Brain microvascular endothelial cell (primary cell): ENCODE results near the gene DUSP1.

ENCODE experiments used
- DNase-seq: peaks from one replicate; pipeline ENCODE4 v3.0.0-alpha.2; 2020
- H3K27ac ChIP-seq: fragments of 250-450 bp; sonication (Bioruptor Pico); 2 replicates; pipeline ENCODE4 v1.5.1; 2020; ENCODE audit warnings: mild to moderate bottlenecking, moderate library complexity
- H3K27me3 ChIP-seq: fragments of 250-450 bp; sonication (Bioruptor Pico); replicated peaks from 2 replicates; pipeline ENCODE4 v1.5.1; 2020; ENCODE audit warnings: mild to moderate bottlenecking
- H3K36me3 ChIP-seq: fragments of 250-450 bp; sonication (Bioruptor Pico); replicated peaks from 2 replicates; pipeline ENCODE4 v1.5.1; 2020; ENCODE audit warnings: mild to moderate bottlenecking
- H3K4me3 ChIP-seq: 2 replicates; pipeline ENCODE4 v1.5.1; 2011; ENCODE audit warnings: low read depth, mild to moderate bottlenecking, control low read depth, low read length, moderate library complexity
- in situ Hi-C: cut with HindIII; loops from 2 replicates; pipeline ENCODE4 v1.10.0; 2017; ENCODE audit warnings: low sequenced_read_pairs, low pct_ligation_motif_present
- TF ChIP-seq, protein P1 (sequence below): IDR thresholded peaks from 2 replicates; pipeline ENCODE4 v1.5.1; 2011; ENCODE audit warnings: low read depth, mild to moderate bottlenecking, moderate library complexity, low read length, control low read depth, inconsistent platforms; ENCODE audit errors: missing control alignments

The DUSP1 gene

DNA sequence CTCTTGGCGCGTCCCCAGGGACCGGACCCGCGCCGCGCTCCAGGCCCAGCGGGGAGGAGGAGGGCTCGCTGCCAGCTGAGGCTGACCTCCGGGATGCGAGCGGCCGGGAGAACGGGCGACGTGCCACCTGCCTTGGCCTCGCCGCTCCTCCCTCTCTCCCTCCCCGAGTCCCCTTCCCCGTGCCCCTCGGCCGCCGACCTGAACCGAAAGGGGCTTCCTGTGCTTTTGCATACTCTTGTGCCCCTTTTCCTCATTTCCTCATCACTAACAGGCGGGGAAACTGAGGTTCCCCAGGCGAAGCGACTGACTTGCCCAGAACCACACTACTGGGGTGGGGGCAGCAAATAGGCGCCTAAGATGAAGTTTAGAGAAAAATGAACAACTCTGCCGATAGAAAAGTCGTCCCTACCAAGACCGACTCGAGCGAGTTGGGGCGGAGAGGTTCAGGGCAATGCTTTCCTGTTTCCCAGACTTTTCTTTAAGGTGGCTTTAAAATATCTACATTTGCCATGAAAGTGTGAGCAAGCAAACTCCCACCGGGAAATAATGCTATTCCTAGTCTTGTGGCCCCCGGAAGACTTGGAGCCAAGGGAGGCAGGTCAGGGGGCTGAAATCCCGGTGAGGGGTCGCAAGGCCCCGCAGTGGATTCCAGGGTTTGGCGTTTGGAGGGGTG is 580 bp upstream of the DUSP1 start:
- TF ChIP-seq, protein P1, sequence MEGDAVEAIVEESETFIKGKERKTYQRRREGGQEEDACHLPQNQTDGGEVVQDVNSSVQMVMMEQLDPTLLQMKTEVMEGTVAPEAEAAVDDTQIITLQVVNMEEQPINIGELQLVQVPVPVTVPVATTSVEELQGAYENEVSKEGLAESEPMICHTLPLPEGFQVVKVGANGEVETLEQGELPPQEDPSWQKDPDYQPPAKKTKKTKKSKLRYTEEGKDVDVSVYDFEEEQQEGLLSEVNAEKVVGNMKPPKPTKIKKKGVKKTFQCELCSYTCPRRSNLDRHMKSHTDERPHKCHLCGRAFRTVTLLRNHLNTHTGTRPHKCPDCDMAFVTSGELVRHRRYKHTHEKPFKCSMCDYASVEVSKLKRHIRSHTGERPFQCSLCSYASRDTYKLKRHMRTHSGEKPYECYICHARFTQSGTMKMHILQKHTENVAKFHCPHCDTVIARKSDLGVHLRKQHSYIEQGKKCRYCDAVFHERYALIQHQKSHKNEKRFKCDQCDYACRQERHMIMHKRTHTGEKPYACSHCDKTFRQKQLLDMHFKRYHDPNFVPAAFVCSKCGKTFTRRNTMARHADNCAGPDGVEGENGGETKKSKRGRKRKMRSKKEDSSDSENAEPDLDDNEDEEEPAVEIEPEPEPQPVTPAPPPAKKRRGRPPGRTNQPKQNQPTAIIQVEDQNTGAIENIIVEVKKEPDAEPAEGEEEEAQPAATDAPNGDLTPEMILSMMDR: no peak
- Histone ChIP-seq H3K4me3 (peak overlapping the region; percentile 53), H3K27me3 (no peaks in the 10 kb centered on the region), H3K27ac (peak overlapping the region; percentile 98), H3K36me3 (peaks cover 38% of the 10 kb centered on the region)
- no peak for DNase-seq
- in situ Hi-C loops: no loop called here

DNA sequence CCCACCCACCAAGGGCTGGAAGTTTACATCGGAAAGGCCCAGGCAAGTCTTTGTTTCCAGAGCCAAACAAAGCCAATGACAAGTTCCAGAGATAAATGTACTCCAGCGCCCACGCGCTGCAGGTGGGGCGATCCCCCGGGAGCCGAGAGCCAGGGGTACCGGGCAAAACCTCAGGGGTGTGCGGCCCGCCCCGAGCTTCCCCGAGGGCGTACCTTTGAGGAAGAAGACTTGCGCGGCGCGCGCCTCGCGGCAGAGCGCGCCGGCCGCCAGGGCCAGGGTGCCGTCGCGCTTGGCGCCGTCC is 671 bp downstream of the DUSP1 start:
- H3K27me3 ChIP-seq: no peaks in the 10 kb centered on the region
- TF ChIP-seq, protein P1: no peak
- DNase-seq: no peak
- in situ Hi-C loops: no loop called here
- peaks cover 38% of the 10 kb centered on the region for H3K36me3 ChIP-seq
- peak overlapping the region; percentile 98 for H3K27ac ChIP-seq
- peak overlapping the region; percentile 98 for H3K4me3 ChIP-seq

DNA sequence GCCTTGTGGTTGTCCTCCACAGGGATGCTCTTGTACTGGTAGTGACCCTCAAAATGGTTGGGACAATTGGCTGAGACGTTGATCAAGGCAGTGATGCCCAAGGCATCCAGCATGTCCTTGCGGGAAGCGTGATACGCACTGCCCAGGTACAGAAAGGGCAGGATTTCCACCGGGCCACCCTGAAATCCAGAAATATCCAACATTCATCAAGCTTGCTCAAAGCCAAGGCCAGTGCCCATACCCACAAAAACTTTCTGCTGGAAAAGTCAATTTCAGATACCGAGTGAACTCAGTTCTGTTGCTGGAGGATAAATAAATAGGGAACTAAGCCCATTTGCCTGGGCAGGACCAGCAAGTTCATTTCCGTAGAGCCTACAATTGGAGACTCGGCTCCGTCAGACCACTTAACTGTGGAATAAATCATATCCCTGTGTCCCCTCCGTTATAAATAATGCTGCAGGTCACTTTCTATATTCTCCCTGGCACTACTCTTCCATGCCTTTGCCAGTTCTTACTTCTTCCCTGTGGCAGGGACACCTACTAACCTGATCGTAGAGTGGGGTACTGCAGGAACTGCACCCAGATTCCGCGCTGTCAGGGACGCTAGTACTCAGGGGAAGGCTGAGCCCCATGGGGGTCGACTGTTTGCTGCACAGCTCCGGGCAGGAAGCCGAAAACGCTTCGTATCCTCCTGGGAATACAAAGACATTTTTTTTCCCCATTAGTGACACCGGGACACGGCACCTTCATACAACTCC is 1.2 kb downstream of the DUSP1 start:
- in situ Hi-C loops: no loop called here
- Histone ChIP-seq H3K27ac (peak overlapping the region; percentile 98), H3K36me3 (peaks cover 38% of the 10 kb centered on the region), H3K4me3 (peak overlapping the region; percentile 98), H3K27me3 (no peaks in the 10 kb centered on the region)
- peak; percentile 53 for DNase-seq
- TF ChIP-seq, protein P1: no peak

DNA sequence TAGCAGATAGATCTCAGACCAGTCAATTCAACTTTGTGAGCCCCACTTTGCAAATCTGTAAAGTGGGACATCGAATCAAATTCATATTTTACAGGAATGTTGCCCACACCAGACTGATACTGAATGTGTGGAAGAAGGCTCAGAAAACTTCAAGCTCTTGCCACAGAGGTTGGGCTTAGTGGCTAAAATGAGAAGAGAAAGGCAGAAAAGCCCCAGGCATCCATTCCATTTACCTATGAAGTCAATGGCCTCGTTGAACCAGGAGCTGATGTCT is 1.7 kb downstream of the DUSP1 start:
- Histone ChIP-seq H3K36me3 (peaks cover 38% of the 10 kb centered on the region), H3K4me3 (peak overlapping the region; percentile 98), H3K27ac (peak overlapping the region; percentile 98), H3K27me3 (no peaks in the 10 kb centered on the region)
- in situ Hi-C loops: no loop called here
- TF ChIP-seq, protein P1: no peak
- DNase-seq: no peak

DNA sequence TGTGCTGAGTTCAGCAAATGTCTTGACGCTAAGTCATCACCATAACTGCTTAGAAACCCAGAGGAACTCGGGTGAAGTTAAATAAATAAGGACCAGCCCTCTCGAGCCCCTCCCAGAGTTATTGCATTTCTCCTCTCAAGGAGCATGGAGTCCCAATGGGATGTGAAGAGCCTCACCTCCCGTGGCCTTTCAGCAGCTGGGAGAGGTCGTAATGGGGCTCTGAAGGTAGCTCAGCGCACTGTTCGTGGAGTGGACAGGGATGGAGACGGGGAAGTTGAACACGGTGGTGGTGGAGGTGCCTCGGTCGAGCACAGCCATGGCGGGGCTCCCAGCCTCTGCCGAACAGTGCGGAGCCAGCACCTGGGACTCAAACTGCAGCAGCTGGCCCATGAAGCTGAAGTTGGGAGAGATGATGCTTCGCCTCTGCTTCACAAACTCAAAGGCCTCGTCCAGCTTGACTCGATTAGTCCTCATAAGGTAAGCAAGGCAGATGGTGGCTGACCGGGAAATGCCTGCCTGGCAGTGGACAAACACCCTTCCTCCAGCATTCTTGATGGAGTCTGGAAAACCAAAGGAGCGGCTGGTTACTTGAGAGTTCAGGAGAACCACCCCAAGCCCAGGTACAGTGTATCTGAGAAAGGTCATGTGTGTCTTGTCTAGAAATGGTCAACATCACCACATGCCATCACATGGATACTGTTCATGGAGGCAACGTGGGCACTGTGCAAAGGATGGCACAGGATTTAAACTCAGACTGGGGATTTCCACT is 2.2 kb downstream of the DUSP1 start:
- Histone ChIP-seq H3K36me3 (peaks cover 38% of the 10 kb centered on the region), H3K27me3 (no peaks in the 10 kb centered on the region), H3K27ac (peak overlapping the region; percentile 98), H3K4me3 (peak overlapping the region; percentile 98)
- TF ChIP-seq, protein P1: no peak
- peak; percentile 65 for DNase-seq
- in situ Hi-C loops: no loop called here
